Brain microvascular endothelial cell (primary cell): ENCODE results near the gene B9D1.

Experiments
- DNase-seq: peaks from one replicate; pipeline ENCODE4 v3.0.0-alpha.2; 2020
- H3K27ac ChIP-seq: fragments of 250-450 bp; sonication (Bioruptor Pico); 2 replicates; pipeline ENCODE4 v1.5.1; 2020; ENCODE audit warnings: mild to moderate bottlenecking, moderate library complexity
- H3K27me3 ChIP-seq: fragments of 250-450 bp; sonication (Bioruptor Pico); replicated peaks from 2 replicates; pipeline ENCODE4 v1.5.1; 2020; ENCODE audit warnings: mild to moderate bottlenecking
- H3K36me3 ChIP-seq: fragments of 250-450 bp; sonication (Bioruptor Pico); replicated peaks from 2 replicates; pipeline ENCODE4 v1.5.1; 2020; ENCODE audit warnings: mild to moderate bottlenecking
- H3K4me3 ChIP-seq: 2 replicates; pipeline ENCODE4 v1.5.1; 2011; ENCODE audit warnings: low read depth, mild to moderate bottlenecking, control low read depth, low read length, moderate library complexity
- CTCF ChIP-seq: IDR thresholded peaks from 2 replicates; pipeline ENCODE4 v1.5.1; 2011; ENCODE audit warnings: low read depth, mild to moderate bottlenecking, moderate library complexity, low read length, control low read depth, inconsistent platforms; ENCODE audit errors: missing control alignments
- in situ Hi-C: cut with HindIII; loops from 2 replicates; pipeline ENCODE4 v1.10.0; 2017; ENCODE audit warnings: low sequenced_read_pairs, low pct_ligation_motif_present

The B9D1 gene

GRCh38 chr17:19342611-19343255 is 19.8 kb downstream of the B9D1 start:
- no peaks in the 10 kb centered on the region for H3K36me3 ChIP-seq
- no peak for DNase-seq
- H3K27me3 ChIP-seq = no peaks in the 10 kb centered on the region
- TF ChIP-seq CTCF = peak; percentile 4
- no peak overlapping the region for H3K27ac ChIP-seq
- no peak overlapping the region for H3K4me3 ChIP-seq
- in situ Hi-C loops = no loop called here

- Histone ChIP-seq H3K4me3 (no peak overlapping the region), H3K27ac (no peak overlapping the region), H3K27me3 (no peaks in the 10 kb centered on the region), H3K36me3 (no peaks in the 10 kb centered on the region)
- TF ChIP-seq CTCF = no peak
- in situ Hi-C loops = no loop called here
- DNase-seq = no peak
These were observed 20.6 kb downstream of the B9D1 start for GRCh38 chr17:19341641-19342610.

- H3K27ac ChIP-seq = no peak overlapping the region
- H3K27me3 ChIP-seq = no peaks in the 10 kb centered on the region
- no peak overlapping the region for H3K4me3 ChIP-seq
- no peak for DNase-seq
- in situ Hi-C loops = no loop called here
- no peaks in the 10 kb centered on the region for H3K36me3 ChIP-seq
- TF ChIP-seq CTCF = no peak
These were observed 21.3 kb downstream of the B9D1 start for GRCh38 chr17:19341211-19341631.

- Histone ChIP-seq H3K27ac (no peak overlapping the region), H3K4me3 (no peak overlapping the region), H3K27me3 (no peaks in the 10 kb centered on the region), H3K36me3 (no peaks in the 10 kb centered on the region)
- in situ Hi-C loops = no loop called here
- no peak for DNase-seq
- no peak for TF ChIP-seq CTCF
These were observed 23.1 kb downstream of the B9D1 start for GRCh38 chr17:19339341-19339815.

GRCh38 chr17:19338031-19338990 is 24.2 kb downstream of the B9D1 start:
- in situ Hi-C loops = no loop called here
- DNase-seq = no peak
- Histone ChIP-seq H3K27ac (no peak overlapping the region), H3K36me3 (no peaks in the 10 kb centered on the region), H3K4me3 (no peak overlapping the region), H3K27me3 (no peaks in the 10 kb centered on the region)
- peak; percentile 85 for TF ChIP-seq CTCF
